Upper lobe of left lung (tissue), 6 donors: Measurements from ENCODE around the gene EGF. TPM values are rescaled to one million over a fixed set of nuclear protein-coding genes. Genes with fewer than 3 reads are reported as not detected.

Source experiments
- ATAC-seq, 2 donors: fragments of 200-7000 bp; cut with Tn5 transposase; one replicate each; pipeline ENCODE4 v1.9.1; 2022; ENCODE audit warnings: mild to moderate bottlenecking in 2 of 2, moderate library complexity in 2 of 2; ENCODE audit not compliant: low FRiP score in 2 of 2
- DNase-seq, 2 donors: peaks; one replicate each; pipeline ENCODE4 v3.0.0-alpha.2; 2019 to 2020
- H3K27ac ChIP-seq, 4 donors: fragments of 200-600 bp; sonication (generic); one replicate each; pipeline ENCODE4 v1.5.1; 2016 to 2019
- H3K27me3 ChIP-seq, 4 donors: fragments of 200-600 bp; sonication (generic); one replicate each; pipeline ENCODE4 v1.5.1; 2017 to 2019
- H3K36me3 ChIP-seq, 4 donors: fragments of 200-600 bp; sonication (generic); one replicate each; pipeline ENCODE4 v1.5.1; 2016 to 2019
- H3K4me1 ChIP-seq, 4 donors: fragments of 200-600 bp; sonication (generic); one replicate each; pipeline ENCODE4 v1.5.1; 2018 to 2019
- H3K4me3 ChIP-seq, 4 donors: fragments of 200-600 bp; sonication (generic); one replicate each; pipeline ENCODE4 v1.5.1; 2017 to 2019; ENCODE audit warnings: mild to moderate bottlenecking in 2 of 4, moderate library complexity in 1 of 4
- H3K9me3 ChIP-seq, 4 donors: fragments of 200-600 bp; sonication (generic); one replicate each; pipeline ENCODE4 v1.5.1; 2018 to 2019
- CTCF ChIP-seq, 6 experiments: fragments of 450-650 bp in 4 of 6; fragments of 200-600 bp in 2 of 6; sonication (generic) in 2 of 6; IDR thresholded peaks; one replicate each; pipeline ENCODE4 v1.5.1; 2016 to 2019; ENCODE audit warnings: antibody characterized with exemption in 6 of 6
- EP300 ChIP-seq, 4 donors: sonication (generic); formaldehyde crosslinking; IDR thresholded peaks; one replicate each; pipeline ENCODE4 v1.5.1; 2017; ENCODE audit warnings: antibody characterized with exemption in 4 of 4, control low read depth in 2 of 4
- POLR2A ChIP-seq, 4 donors: fragments of 450-650 bp; IDR thresholded peaks; one replicate each; pipeline ENCODE4 v1.5.1; 2016 to 2017; ENCODE audit warnings: antibody characterized with exemption in 4 of 4, mild to moderate bottlenecking in 2 of 4
- POLR2AphosphoS5 ChIP-seq, 2 donors: sonication (generic); formaldehyde crosslinking; IDR thresholded peaks; one replicate each; pipeline ENCODE4 v1.5.1; 2017; ENCODE audit warnings: antibody characterized with exemption in 2 of 2
- WGBS, 2 donors: methylation state at CpG; one replicate each; pipeline ENCODE4 v1.1.5; 2017 to 2018; 5-methylcytosine and 5-hydroxymethylcytosine counted together
- total RNA-seq, 6 donors: library from RNA; depleted of rRNA in 4 of 6; stranded (reverse); fragments of >200 nt in 4 of 6; gene quantifications; one replicate each; pipeline versions ENCODE4 v1.1.0 to v1.2.1, GENCODE V29; 2016 to 2021
- donor health status: DM: no; HTN: no; CAD: no; lungs with moderate emphysema.
- donor health status: DM: no; HTN: yes; CAD: no; lungs with severe emphysema.

Gene EGF
- total RNA-seq, 6 donors from 2014 or later: 1.5 to 10.1 (median 5.3) TPM

GRCh38 chr4:110042545-110043517, 130.1 kb downstream of the EGF start:
- Histone ChIP-seq H3K36me3 (no peaks in the 10 kb centered on the region), H3K27ac (no peak overlapping the region), H3K9me3 (no peaks in the 10 kb centered on the region), H3K4me3 (no peak overlapping the region), H3K4me1 (no peaks in the 10 kb centered on the region), H3K27me3 (no peaks in the 10 kb centered on the region)
- ATAC-seq (no peak), DNase-seq (no peak)
- TF ChIP-seq EP300 (IDR thresholded peaks at IDR 0.05) (no peak), POLR2AphosphoS5 (IDR thresholded peaks at IDR 0.05) (no peak), POLR2A (IDR thresholded peaks at IDR 0.05) (no peak), CTCF (IDR thresholded peaks at IDR 0.05) (no peak)
- WGBS, 2 donors: 50 to 56% methylated on average over 12 to 13 of the region's 13 CpGs

DNA sequence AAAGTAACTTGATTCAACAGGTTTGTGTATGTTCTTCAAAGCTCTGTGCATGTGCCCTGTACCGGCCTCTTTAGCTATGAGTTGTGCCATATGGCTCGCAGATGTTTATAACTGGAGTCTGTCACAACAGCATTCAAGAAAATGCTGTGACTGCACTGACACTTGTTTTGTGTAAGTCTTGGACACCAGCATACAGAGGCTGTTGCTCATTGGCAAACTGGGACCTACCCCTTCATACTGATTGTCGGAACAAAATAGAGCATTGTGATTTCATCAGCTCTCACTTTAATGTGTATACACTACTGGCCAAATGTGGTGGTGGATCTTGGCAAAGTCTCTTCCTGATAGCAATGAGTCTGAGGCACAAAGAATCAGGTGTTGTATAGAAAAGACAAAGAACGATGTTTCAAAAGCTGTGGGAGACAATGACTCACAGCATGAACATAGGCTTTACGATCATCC, 133.9 kb downstream of the EGF start:
- TF ChIP-seq EP300 (IDR thresholded peaks at IDR 0.05) (no peak), POLR2A (IDR thresholded peaks at IDR 0.05) (no peak), POLR2AphosphoS5 (IDR thresholded peaks at IDR 0.05) (no peak), CTCF (IDR thresholded peaks at IDR 0.05) (no peak)
- Histone ChIP-seq H3K27ac (no peak overlapping the region), H3K36me3 (no peaks in the 10 kb centered on the region), H3K4me1 (no peaks in the 10 kb centered on the region), H3K9me3 (no peaks in the 10 kb centered on the region), H3K4me3 (no peak overlapping the region), H3K27me3 (no peaks in the 10 kb centered on the region)
- ATAC-seq (no peak), DNase-seq (no peak)
- 86 to 88% methylated on average over 5 of the region's 5 CpGs for WGBS, 2 donors

GRCh38 chr4:110049951-110050925, 137.6 kb downstream of the EGF start:
- Histone ChIP-seq H3K9me3 (no peaks in the 10 kb centered on the region), H3K27ac (no peak overlapping the region), H3K4me3 (no peak overlapping the region), H3K36me3 (no peaks in the 10 kb centered on the region), H3K4me1 (no peaks in the 10 kb centered on the region), H3K27me3 (no peaks in the 10 kb centered on the region)
- WGBS, 2 donors: 56 to 57% methylated on average over 9 of the region's 9 CpGs
- no peak for TF ChIP-seq POLR2A (IDR thresholded peaks at IDR 0.05)
- TF ChIP-seq CTCF (IDR thresholded peaks at IDR 0.05): peak; percentile 46 to 72 (median 66)
- DNase-seq (peak in 1 of 2 donors; percentile 27), ATAC-seq (peak in 1 of 2 donors; percentile 79)

- Histone ChIP-seq H3K36me3 (no peaks in the 10 kb centered on the region), H3K27me3 (no peaks in the 10 kb centered on the region), H3K27ac (no peak overlapping the region), H3K4me1 (peaks cover 0 to 9% (median 5%) of the 10 kb centered on the region in 4 donors), H3K9me3 (no peaks in the 10 kb centered on the region), H3K4me3 (no peak overlapping the region)
- no peak for DNase-seq
- 74 to 77% methylated on average over 3 of the region's 3 CpGs for WGBS, 2 donors
- ATAC-seq: no peak
- no peak for TF ChIP-seq CTCF (IDR thresholded peaks at IDR 0.05)
- no peak for TF ChIP-seq EP300 (IDR thresholded peaks at IDR 0.05)
- TF ChIP-seq POLR2A (IDR thresholded peaks at IDR 0.05): no peak
- TF ChIP-seq POLR2AphosphoS5 (IDR thresholded peaks at IDR 0.05): no peak
Observed at GRCh38 chr4:110055158-110055768, 142.6 kb downstream of the EGF start.
